SU-DHL-6 (cell line): Measurements from ENCODE around the gene DUSP2.

Experiments
- H2AFZ ChIP-seq: fragments of 200-600 bp; sonication (generic); 2 replicates; pipeline ENCODE4 v1.6.1; 2014; ENCODE audit warnings: low read depth, mild to moderate bottlenecking, moderate library complexity, mixed read lengths, antibody characterized with exemption, low read length; ENCODE audit not compliant: severe bottlenecking
- H3F3A ChIP-seq: fragments of 200-600 bp; shearing (Covaris generic); 2 replicates; pipeline ENCODE4 v1.6.0; 2016; ENCODE audit warnings: antibody characterized with exemption, mild to moderate bottlenecking; ENCODE audit not compliant: insufficient read depth
- H3K27ac ChIP-seq: fragments of 200-600 bp; sonication (generic); 2 replicates; pipeline ENCODE4 v1.5.1; 2016; ENCODE audit warnings: low read depth, mild to moderate bottlenecking, low read length, moderate library complexity, mixed read lengths
- H3K27me3 ChIP-seq: fragments of 200-600 bp; sonication (generic), shearing (Covaris generic); 2 replicates; pipeline ENCODE4 v1.6.0; 2014; ENCODE audit warnings: mild to moderate bottlenecking, low read length
- H3K36me3 ChIP-seq: fragments of 200-600 bp; sonication (generic); 2 replicates; pipeline ENCODE4 v1.6.1; 2014; ENCODE audit warnings: mild to moderate bottlenecking, low read length, mixed read lengths
- H3K4me2 ChIP-seq: fragments of 300-600, 200-600 bp; shearing (Covaris generic), sonication (generic); 2 replicates; pipeline ENCODE4 v1.6.0; 2014; ENCODE audit warnings: low read length, low read depth, mild to moderate bottlenecking; ENCODE audit not compliant: poor library complexity, severe bottlenecking
- H3K4me3 ChIP-seq: fragments of 200-600 bp; sonication (generic); 2 replicates; pipeline ENCODE4 v1.5.1; 2014; ENCODE audit warnings: antibody characterized with exemption, low read length, mild to moderate bottlenecking, mixed read lengths; ENCODE audit not compliant: insufficient read depth, poor library complexity, severe bottlenecking
- H3K79me2 ChIP-seq: fragments of 200-600 bp; sonication (generic); 2 replicates; pipeline ENCODE4 v1.6.1; 2014; ENCODE audit warnings: mild to moderate bottlenecking, low read length, moderate library complexity; ENCODE audit not compliant: insufficient read depth
- H3K9ac ChIP-seq: fragments of 200-600 bp; sonication (generic); 2 replicates; pipeline ENCODE4 v1.7.0; 2014; ENCODE audit warnings: mild to moderate bottlenecking, low read length
- H3K9me2 ChIP-seq: fragments of 200-600 bp; sonication (generic); replicated peaks from 2 replicates; pipeline ENCODE4 v1.6.1; 2014; ENCODE audit warnings: low read length; ENCODE audit not compliant: insufficient read depth
- H3K9me3 ChIP-seq: fragments of 200-600 bp; sonication (generic); 2 replicates; pipeline ENCODE4 v1.6.1; 2014; ENCODE audit warnings: low read length, mixed read lengths; ENCODE audit not compliant: insufficient read depth
- H4K20me1 ChIP-seq: fragments of 200-600 bp; sonication (generic); 2 replicates; pipeline ENCODE4 v1.6.1; 2014; ENCODE audit warnings: low read depth, mild to moderate bottlenecking, antibody characterized with exemption, low read length, moderate library complexity, mixed read lengths
- EZH2phosphoT487 ChIP-seq: fragments of 200-600 bp; sonication (generic), shearing (Covaris generic); conservative IDR thresholded peaks from 2 replicates; pipeline ENCODE4 v1.6.1; 2018; ENCODE audit warnings: mild to moderate bottlenecking, antibody characterized with exemption, low read length, moderate library complexity, mixed read lengths
- TF ChIP-seq, protein P1 (sequence below): fragments of 200-600 bp; sonication (generic); IDR thresholded peaks from one replicate; pipeline ENCODE4 v1.5.1; 2017; ENCODE audit warnings: antibody characterized with exemption, mild to moderate bottlenecking, low read length, moderate library complexity; ENCODE audit not compliant: insufficient read depth, poor library complexity, severe bottlenecking

DUSP2 gene

DNA sequence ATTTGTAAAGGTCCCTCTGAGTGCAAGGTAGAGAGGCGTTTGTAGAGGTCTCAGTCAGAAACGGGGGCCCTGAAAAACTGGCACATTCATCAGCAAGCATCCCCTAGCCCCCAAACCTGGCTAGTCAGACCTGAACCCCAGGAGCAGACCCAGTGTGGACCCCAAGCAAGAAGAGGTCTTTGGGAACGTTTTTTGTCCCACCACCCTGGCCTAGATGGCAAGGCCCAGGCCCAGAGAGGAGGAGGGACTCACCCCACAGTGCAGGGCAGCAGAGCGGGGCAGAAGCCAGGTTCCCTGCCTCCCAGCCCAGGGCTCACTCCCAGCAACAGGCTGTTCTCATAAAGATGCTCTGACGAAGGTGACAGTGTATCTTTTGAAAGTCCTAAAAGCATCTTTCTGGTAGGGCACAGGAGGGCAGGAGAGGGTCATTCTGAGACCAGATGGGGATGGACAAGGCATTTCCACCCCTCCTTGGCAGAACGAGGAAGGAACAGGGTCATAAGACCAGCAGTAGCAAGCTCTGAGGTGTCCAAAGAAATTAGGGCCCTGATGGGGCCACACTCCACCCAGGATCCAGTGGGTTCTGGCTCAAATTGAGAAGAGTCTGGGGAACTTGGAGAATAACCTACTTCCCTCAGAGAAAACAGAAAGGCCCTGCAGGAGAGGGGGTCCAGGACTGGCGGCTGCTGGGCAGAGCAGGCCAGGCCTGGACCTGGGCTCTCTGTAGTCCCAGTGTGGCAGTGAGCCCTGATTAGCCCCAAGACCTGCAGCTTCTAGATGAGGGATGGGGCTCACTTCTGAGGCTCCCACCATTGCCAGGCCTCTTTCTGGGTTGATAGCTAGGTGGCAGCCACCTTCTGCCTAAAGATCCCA is 47.1 kb downstream of the DUSP2 start:
- H3K9ac ChIP-seq: no peak overlapping the region
- no peaks in the 10 kb centered on the region for H3K27me3 ChIP-seq
- H4K20me1 ChIP-seq: no peaks in the 10 kb centered on the region
- no peaks in the 10 kb centered on the region for H3F3A ChIP-seq
- no peak overlapping the region for H3K4me2 ChIP-seq
- H3K9me3 ChIP-seq: no peaks in the 10 kb centered on the region
- H2AFZ ChIP-seq: no peak overlapping the region
- H3K27ac ChIP-seq: no peak overlapping the region
- TF ChIP-seq, protein P1, sequence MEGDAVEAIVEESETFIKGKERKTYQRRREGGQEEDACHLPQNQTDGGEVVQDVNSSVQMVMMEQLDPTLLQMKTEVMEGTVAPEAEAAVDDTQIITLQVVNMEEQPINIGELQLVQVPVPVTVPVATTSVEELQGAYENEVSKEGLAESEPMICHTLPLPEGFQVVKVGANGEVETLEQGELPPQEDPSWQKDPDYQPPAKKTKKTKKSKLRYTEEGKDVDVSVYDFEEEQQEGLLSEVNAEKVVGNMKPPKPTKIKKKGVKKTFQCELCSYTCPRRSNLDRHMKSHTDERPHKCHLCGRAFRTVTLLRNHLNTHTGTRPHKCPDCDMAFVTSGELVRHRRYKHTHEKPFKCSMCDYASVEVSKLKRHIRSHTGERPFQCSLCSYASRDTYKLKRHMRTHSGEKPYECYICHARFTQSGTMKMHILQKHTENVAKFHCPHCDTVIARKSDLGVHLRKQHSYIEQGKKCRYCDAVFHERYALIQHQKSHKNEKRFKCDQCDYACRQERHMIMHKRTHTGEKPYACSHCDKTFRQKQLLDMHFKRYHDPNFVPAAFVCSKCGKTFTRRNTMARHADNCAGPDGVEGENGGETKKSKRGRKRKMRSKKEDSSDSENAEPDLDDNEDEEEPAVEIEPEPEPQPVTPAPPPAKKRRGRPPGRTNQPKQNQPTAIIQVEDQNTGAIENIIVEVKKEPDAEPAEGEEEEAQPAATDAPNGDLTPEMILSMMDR: no peak
- no peak for TF ChIP-seq EZH2phosphoT487
- H3K36me3 ChIP-seq: no peaks in the 10 kb centered on the region
- no peaks in the 10 kb centered on the region for H3K79me2 ChIP-seq
- H3K4me3 ChIP-seq: no peak overlapping the region
- no peaks in the 10 kb centered on the region for H3K9me2 ChIP-seq

DNA sequence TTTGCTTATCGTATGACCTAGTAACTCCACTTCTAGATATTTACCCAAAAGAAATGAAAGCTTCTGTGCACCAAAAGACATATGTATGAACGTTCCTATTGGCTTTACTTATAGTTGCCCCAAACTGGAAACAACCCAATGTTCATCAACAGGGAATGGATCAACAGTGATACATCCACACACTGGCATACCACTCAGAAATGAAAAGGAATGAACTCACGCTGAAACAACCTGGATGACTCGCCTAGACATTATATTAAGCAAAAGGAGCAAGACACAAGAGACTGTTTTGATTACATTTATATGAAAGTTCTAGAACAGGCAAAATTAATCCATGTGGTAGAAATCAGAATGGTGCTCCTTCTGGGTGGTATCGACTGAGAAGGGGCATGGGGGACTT is 47.8 kb downstream of the DUSP2 start:
- TF ChIP-seq, protein P1: no peak
- TF ChIP-seq EZH2phosphoT487: no peak
- Histone ChIP-seq H3K9ac (no peak overlapping the region), H2AFZ (no peak overlapping the region), H3K9me3 (no peaks in the 10 kb centered on the region), H3K27me3 (no peaks in the 10 kb centered on the region), H4K20me1 (no peaks in the 10 kb centered on the region), H3K4me2 (no peak overlapping the region), H3K36me3 (no peaks in the 10 kb centered on the region), H3K79me2 (no peaks in the 10 kb centered on the region), H3K27ac (no peak overlapping the region), H3K4me3 (no peak overlapping the region), H3K9me2 (no peaks in the 10 kb centered on the region), H3F3A (no peaks in the 10 kb centered on the region)

DNA sequence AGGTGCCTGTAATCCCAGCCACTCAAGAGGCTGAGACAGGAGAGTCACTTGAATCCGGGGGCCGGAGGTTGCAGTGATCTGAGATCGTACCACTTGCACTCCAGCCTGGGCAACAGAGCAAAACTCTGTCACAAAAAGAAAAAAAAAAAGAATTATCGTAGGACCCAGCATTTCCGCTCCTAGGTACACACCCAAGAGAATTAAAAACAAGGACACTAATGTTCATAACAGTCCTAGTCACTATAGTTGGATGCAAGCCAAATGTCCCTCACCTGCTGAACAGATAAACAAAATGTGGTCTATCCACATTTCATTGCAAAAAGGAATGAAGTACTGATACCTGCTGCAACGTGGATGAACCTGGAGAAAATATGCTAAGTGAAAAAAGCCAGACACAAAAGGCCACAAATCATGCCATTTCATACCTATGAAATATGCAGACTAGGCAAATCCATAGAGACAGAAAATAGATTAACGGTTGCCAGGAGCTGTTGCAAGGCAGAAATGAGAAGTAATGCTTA is 50.1 kb downstream of the DUSP2 start:
- H3K36me3 ChIP-seq: no peaks in the 10 kb centered on the region
- no peaks in the 10 kb centered on the region for H3K27me3 ChIP-seq
- TF ChIP-seq, protein P1: no peak
- no peak for TF ChIP-seq EZH2phosphoT487
- no peaks in the 10 kb centered on the region for H3K79me2 ChIP-seq
- no peaks in the 10 kb centered on the region for H4K20me1 ChIP-seq
- no peak overlapping the region for H3K9ac ChIP-seq
- no peak overlapping the region for H3K4me3 ChIP-seq
- H3F3A ChIP-seq: no peaks in the 10 kb centered on the region
- no peaks in the 10 kb centered on the region for H3K9me3 ChIP-seq
- H3K27ac ChIP-seq: no peak overlapping the region
- no peak overlapping the region for H2AFZ ChIP-seq
- no peaks in the 10 kb centered on the region for H3K9me2 ChIP-seq
- no peak overlapping the region for H3K4me2 ChIP-seq
